NCI-H748 treated with DMSO at 0.1 percent for 48 hours (cell line): ENCODE data around the gene NOP9.
"Not testable (repeated sequence)": the region's sequence is repeated elsewhere in the genome, so short reads cannot be mapped to it uniquely, and the experiment has no call there.

ENCODE experiments used
- DNase-seq: peaks from one replicate; lab custom pipeline; 2025; lab: John Stamatoyannopoulos, UW

Gene NOP9

GRCh38 chr14:24353559-24354481 lies 54.2 kb downstream of the NOP9 start:
- DNase-seq: no peak

GRCh38 chr14:24354482-24354825 lies 54.8 kb downstream of the NOP9 start:
- not testable (repeated sequence) for DNase-seq

GRCh38 chr14:24355009-24355408 lies 55.4 kb downstream of the NOP9 start:
- DNase-seq: no peak

DNA sequence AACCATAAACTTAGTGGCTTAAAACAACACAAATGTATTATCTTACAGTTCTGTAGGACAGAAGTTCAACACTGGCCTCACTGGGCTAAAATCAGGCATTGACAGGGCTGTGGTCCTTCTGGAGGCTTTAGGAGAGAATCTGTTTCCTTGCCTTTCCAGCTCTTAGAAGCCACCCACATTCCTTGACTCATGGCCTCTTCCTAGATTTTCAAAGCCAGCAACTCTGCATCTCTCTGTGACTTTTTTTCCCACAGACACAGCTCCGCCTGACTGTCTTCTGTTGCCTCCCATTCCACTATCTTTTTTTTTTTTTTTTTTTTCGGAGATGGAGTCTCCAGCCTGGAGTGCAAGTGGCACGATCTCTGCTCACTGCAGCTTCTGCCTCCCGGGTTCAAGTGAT lies 56.6 kb downstream of the NOP9 start:
- no peak for DNase-seq
